Stomach (tissue), 4 donors: Measurements from ENCODE around the gene SYT6.

Source experiments
- CTCF ChIP-seq, 7 experiments: fragments of 450-650 bp in 4 of 7; fragments of 200-600 bp in 3 of 7; sonication (generic) in 3 of 7; IDR thresholded peaks; one replicate each; pipeline ENCODE4 v1.5.1; 2016 to 2019; ENCODE audit warnings: antibody characterized with exemption in 7 of 7, control low read depth in 2 of 7, mild to moderate bottlenecking in 1 of 7
- EP300 ChIP-seq: sonication (generic); formaldehyde crosslinking; IDR thresholded peaks from one replicate; pipeline ENCODE4 v1.6.1; 2017; ENCODE audit warnings: antibody characterized with exemption
- POLR2A ChIP-seq, 4 donors: fragments of 450-650 bp; IDR thresholded peaks; one replicate each; pipeline ENCODE4 v1.6.1; 2016; ENCODE audit warnings: antibody characterized with exemption in 4 of 4, control low read depth in 2 of 4, mild to moderate bottlenecking in 1 of 4, moderate library complexity in 1 of 4
- POLR2AphosphoS5 ChIP-seq, 3 donors: sonication (generic); formaldehyde crosslinking; IDR thresholded peaks; one replicate each; pipeline ENCODE4 v1.6.1; 2016; ENCODE audit warnings: antibody characterized with exemption in 3 of 3

GRCh38 chr1:114169509-114169908 lies 15.8 kb upstream of the SYT6 start:
- TF ChIP-seq CTCF (IDR thresholded peaks at IDR 0.05) (no peak), EP300 (no peak), POLR2AphosphoS5 (IDR thresholded peaks at IDR 0.05) (no peak), POLR2A (IDR thresholded peaks at IDR 0.05) (no peak)
